ENCODE results near the gene DHRS3.

Gene DHRS3

GRCh38 chr1:12552951-12553921 lies 64.8 kb downstream of the DHRS3 start:
- Histone ChIP-seq H3K4me1 (ENCODE audit: control insufficient read depth, insufficient read depth, low read length) (peaks cover 41% of the 10 kb centered on the region), H3K9me3 (replicated peaks; ENCODE audit: low read length) (no peaks in the 10 kb centered on the region), H3K36me3 (ENCODE audit: insufficient read depth, low read length) (no peaks in the 10 kb centered on the region), H3K4me2 (ENCODE audit: low read length) (no peak overlapping the region), H3K4me3 (ENCODE audit: low read length) (no peak overlapping the region), H3K27me3 (ENCODE audit: control insufficient read depth, insufficient read depth, low read length) (peaks cover 37% of the 10 kb centered on the region), H3K9ac (ENCODE audit: low read depth, low read length) (no peak overlapping the region)

DNA sequence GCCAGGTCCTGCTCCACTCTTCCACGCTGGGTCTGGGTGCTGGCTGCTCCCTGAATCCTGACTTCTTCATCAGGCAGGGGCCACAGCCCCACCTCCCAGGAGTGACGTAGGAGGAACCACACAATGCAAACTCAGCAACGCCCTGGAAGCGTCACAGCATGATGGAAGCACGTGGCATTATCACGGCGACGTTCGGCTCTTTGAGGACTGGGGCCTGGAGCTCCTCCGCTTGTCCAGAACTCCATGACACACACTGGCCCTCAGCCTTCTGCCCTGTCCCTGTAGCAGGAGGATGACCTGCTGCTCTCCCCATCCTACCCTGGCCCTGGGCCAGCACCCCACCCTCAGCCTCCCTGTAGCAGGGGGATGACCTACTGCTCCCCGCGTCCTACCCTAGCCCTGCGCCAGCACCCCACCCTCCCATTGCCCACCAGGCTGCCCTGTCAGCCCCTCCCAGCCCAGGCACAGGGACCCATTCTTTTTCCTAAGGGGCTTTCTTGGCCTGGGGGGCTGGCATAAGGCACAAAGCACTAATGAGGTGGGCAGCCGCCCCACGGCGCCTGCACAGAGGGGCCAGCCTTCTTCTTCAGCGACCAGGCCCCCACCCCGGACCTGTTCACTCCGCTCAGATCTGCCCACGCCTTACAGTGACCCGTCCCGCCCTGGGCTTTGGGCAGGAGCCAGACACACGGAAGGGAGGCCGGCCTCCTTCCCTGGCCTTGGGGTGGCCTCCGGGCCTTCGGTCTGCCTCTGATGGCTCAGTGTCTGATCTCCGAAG lies 65.7 kb downstream of the DHRS3 start:
- Histone ChIP-seq H3K9me3 (replicated peaks; ENCODE audit: low read length) (no peaks in the 10 kb centered on the region), H3K9ac (ENCODE audit: low read depth, low read length) (no peak overlapping the region)

DNA sequence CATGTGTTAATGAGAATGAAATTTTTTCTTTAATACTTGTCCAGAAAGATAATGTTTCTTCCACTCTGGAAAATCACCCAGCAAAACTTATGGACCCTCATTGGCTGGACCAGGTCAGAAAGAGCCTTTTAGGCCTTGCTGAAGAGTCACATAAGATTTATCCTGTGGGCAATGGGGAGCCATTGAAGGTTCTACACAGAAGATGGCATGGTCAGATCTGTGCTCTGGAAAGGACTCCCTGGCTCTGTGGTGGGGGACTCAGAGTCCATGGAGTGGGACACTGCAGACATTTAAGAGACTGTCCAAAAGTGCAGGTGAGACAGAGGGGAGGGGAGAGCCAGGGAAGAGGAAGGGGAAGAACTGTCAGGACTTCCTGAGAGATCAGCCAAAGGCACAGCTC lies 66.4 kb downstream of the DHRS3 start:
- Histone ChIP-seq H3K9me3 (replicated peaks; ENCODE audit: low read length) (no peaks in the 10 kb centered on the region), H3K4me2 (ENCODE audit: low read length) (no peak overlapping the region), H3K4me3 (ENCODE audit: low read length) (no peak overlapping the region), H3K4me1 (ENCODE audit: control insufficient read depth, insufficient read depth, low read length) (peaks cover 29% of the 10 kb centered on the region), H3K9ac (ENCODE audit: low read depth, low read length) (no peak overlapping the region), H3K27me3 (ENCODE audit: control insufficient read depth, insufficient read depth, low read length) (peaks cover 51% of the 10 kb centered on the region), H3K36me3 (ENCODE audit: insufficient read depth, low read length) (no peaks in the 10 kb centered on the region)

More for the DNA sequence above, 65.7 kb downstream of the DHRS3 start:
- H3K27me3 ChIP-seq (ENCODE audit: control insufficient read depth, insufficient read depth, low read length): peaks cover 44% of the 10 kb centered on the region
- H3K36me3 ChIP-seq (ENCODE audit: insufficient read depth, low read length): no peaks in the 10 kb centered on the region
- peaks cover 36% of the 10 kb centered on the region for H3K4me1 ChIP-seq (ENCODE audit: control insufficient read depth, insufficient read depth, low read length)
- no peak overlapping the region for H3K4me2 ChIP-seq (ENCODE audit: low read length)
- no peak overlapping the region for H3K4me3 ChIP-seq (ENCODE audit: low read length)

DNA sequence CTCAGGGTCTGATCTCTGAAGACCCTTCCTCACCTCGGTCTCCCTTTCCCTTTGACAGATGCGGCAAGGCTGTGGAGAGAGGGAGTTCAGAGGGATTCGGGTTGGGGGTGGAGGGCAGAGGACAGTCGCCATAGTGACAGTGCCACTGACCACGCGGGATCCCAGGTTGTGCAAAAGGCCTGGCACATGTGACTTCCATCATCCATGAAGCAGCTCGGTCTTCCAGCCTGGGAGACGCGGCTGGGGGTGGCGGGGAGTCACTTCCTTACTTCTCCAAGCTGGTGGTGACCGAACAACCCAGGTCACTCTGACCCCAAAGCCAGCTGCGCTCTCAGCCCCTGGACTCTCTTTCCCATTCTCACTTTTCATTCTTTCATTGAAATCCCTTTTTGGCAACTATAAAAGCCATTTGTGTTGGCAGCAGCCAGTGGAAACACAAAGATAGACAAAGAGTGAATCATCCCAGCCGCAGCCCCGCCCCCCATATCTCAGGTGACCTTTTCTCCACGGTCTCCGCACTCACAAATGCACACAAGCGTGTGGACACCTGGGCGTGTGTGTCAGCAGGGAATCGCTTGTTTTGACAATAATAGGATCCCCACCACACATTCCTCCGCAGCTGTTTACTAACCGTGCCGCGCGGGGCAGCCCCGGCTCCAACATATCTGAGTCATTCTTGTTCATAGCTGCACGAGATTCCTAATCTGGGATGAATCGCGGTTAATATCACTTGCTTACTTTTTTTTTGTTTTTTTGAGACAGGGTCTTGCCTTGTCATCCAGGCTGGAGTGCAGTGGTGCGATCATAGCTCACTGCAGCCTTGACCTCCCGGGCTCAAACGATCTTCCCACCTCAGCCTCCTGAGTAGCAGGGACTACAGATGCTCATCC lies 68.3 kb downstream of the DHRS3 start:
- H3K9me3 ChIP-seq (replicated peaks; ENCODE audit: low read length): no peaks in the 10 kb centered on the region
- peak overlapping the region; percentile 50 for H3K4me3 ChIP-seq (ENCODE audit: low read length)
- H3K27me3 ChIP-seq (ENCODE audit: control insufficient read depth, insufficient read depth, low read length): peaks cover 50% of the 10 kb centered on the region
- H3K36me3 ChIP-seq (ENCODE audit: insufficient read depth, low read length): no peaks in the 10 kb centered on the region
- H3K4me1 ChIP-seq (ENCODE audit: control insufficient read depth, insufficient read depth, low read length): peaks cover 24% of the 10 kb centered on the region
- peak overlapping the region; percentile 89 for H3K4me2 ChIP-seq (ENCODE audit: low read length)
- peak overlapping the region; percentile 68 for H3K9ac ChIP-seq (ENCODE audit: low read depth, low read length)

- H3K9me3 ChIP-seq (replicated peaks; ENCODE audit: low read length): no peaks in the 10 kb centered on the region
- H3K4me2 ChIP-seq (ENCODE audit: low read length): peak overlapping the region; percentile 89
- peaks cover 50% of the 10 kb centered on the region for H3K27me3 ChIP-seq (ENCODE audit: control insufficient read depth, insufficient read depth, low read length)
- no peaks in the 10 kb centered on the region for H3K36me3 ChIP-seq (ENCODE audit: insufficient read depth, low read length)
- peaks cover 24% of the 10 kb centered on the region for H3K4me1 ChIP-seq (ENCODE audit: control insufficient read depth, insufficient read depth, low read length)
- H3K9ac ChIP-seq (ENCODE audit: low read depth, low read length): peak overlapping the region; percentile 68
- peak overlapping the region; percentile 50 for H3K4me3 ChIP-seq (ENCODE audit: low read length)
These were observed 69.0 kb downstream of the DHRS3 start for GRCh38 chr1:12548973-12549459.

GRCh38 chr1:12548279-12548972 lies 69.6 kb downstream of the DHRS3 start:
- no peaks in the 10 kb centered on the region for H3K9me3 ChIP-seq (replicated peaks; ENCODE audit: low read length)

DNA sequence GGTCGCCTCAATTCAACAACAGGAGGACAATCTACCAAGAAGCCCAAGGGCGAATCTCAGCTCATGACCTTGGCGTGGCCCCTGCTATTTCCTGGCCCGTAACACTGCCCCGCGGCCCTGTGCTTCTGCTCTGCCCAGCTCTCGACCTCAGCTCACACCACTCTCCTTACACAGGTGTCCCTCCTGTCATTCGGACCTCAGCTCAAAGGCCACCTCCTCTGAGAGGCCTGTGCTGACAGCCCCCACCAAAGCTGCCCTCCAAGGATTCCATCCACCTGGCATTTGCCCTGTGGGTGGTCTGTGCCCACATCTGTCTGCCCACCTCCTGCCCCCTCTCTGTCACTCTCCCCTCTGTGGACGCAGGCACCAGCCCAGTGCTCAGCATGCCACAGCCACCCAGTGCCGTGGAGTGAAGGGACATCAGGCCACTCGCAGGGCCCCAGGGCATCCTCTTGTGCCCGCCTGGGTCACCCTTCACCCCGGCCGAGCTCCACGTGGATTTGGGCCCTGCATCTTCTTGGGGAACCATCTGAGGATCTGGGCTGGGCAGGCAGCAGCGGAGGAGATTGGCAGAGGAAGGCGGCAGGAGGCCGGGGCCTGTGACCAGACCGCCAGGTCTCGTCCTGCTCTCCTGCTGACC lies 70.3 kb downstream of the DHRS3 start:
- Histone ChIP-seq H3K4me1 (ENCODE audit: control insufficient read depth, insufficient read depth, low read length) (peaks cover 20% of the 10 kb centered on the region), H3K27me3 (ENCODE audit: control insufficient read depth, insufficient read depth, low read length) (peaks cover 46% of the 10 kb centered on the region), H3K4me3 (ENCODE audit: low read length) (no peak overlapping the region), H3K4me2 (ENCODE audit: low read length) (no peak overlapping the region), H3K9me3 (replicated peaks; ENCODE audit: low read length) (no peaks in the 10 kb centered on the region), H3K9ac (ENCODE audit: low read depth, low read length) (no peak overlapping the region), H3K36me3 (ENCODE audit: insufficient read depth, low read length) (no peaks in the 10 kb centered on the region)

More at GRCh38 chr1:12548279-12548972, 69.6 kb downstream of the DHRS3 start:
- no peaks in the 10 kb centered on the region for H3K36me3 ChIP-seq (ENCODE audit: insufficient read depth, low read length)
- H3K27me3 ChIP-seq (ENCODE audit: control insufficient read depth, insufficient read depth, low read length): peaks cover 49% of the 10 kb centered on the region
- H3K4me3 ChIP-seq (ENCODE audit: low read length): no peak overlapping the region
- H3K9ac ChIP-seq (ENCODE audit: low read depth, low read length): no peak overlapping the region
- peak overlapping the region; percentile 89 for H3K4me2 ChIP-seq (ENCODE audit: low read length)
- H3K4me1 ChIP-seq (ENCODE audit: control insufficient read depth, insufficient read depth, low read length): peaks cover 24% of the 10 kb centered on the region

- no peak overlapping the region for H3K4me3 ChIP-seq (ENCODE audit: low read length)
- H3K9me3 ChIP-seq (replicated peaks; ENCODE audit: low read length): no peaks in the 10 kb centered on the region
- peaks cover 20% of the 10 kb centered on the region for H3K4me1 ChIP-seq (ENCODE audit: control insufficient read depth, insufficient read depth, low read length)
- H3K4me2 ChIP-seq (ENCODE audit: low read length): no peak overlapping the region
- H3K9ac ChIP-seq (ENCODE audit: low read depth, low read length): no peak overlapping the region
- peaks cover 46% of the 10 kb centered on the region for H3K27me3 ChIP-seq (ENCODE audit: control insufficient read depth, insufficient read depth, low read length)
- no peaks in the 10 kb centered on the region for H3K36me3 ChIP-seq (ENCODE audit: insufficient read depth, low read length)
These were observed 71.0 kb downstream of the DHRS3 start for GRCh38 chr1:12546771-12547585.

GRCh38 chr1:12544992-12545391 lies 73.0 kb downstream of the DHRS3 start:
- no peak overlapping the region for H3K4me3 ChIP-seq (ENCODE audit: low read length)
- no peak overlapping the region for H3K4me2 ChIP-seq (ENCODE audit: low read length)
- H3K36me3 ChIP-seq (ENCODE audit: insufficient read depth, low read length): no peaks in the 10 kb centered on the region
- peaks cover 63% of the 10 kb centered on the region for H3K27me3 ChIP-seq (ENCODE audit: control insufficient read depth, insufficient read depth, low read length)
- H3K4me1 ChIP-seq (ENCODE audit: control insufficient read depth, insufficient read depth, low read length): peaks cover 20% of the 10 kb centered on the region
- no peaks in the 10 kb centered on the region for H3K9me3 ChIP-seq (replicated peaks; ENCODE audit: low read length)
- H3K9ac ChIP-seq (ENCODE audit: low read depth, low read length): no peak overlapping the region

All from skeletal muscle satellite cell (primary cell).